Coronary artery (tissue), 2 donors: ENCODE data around the gene LRRC10B.

Experiments
- DNase-seq: peaks from one replicate; pipeline ENCODE4 v3.0.0-alpha.2; 2017; ENCODE audit warnings: low spot score
- H3K27ac ChIP-seq, 2 donors: fragments of 200-600 bp; sonication (generic); one replicate each; pipeline ENCODE4 v1.5.1; 2016 to 2019
- H3K4me3 ChIP-seq: fragments of 200-600 bp; sonication (generic); 2 replicates; pipeline ENCODE4 v1.5.1; 2016; ENCODE audit warnings: mild to moderate bottlenecking, moderate library complexity
- TF ChIP-seq, protein P1 (sequence below): fragments of 200-600 bp; sonication (generic); IDR thresholded peaks from one replicate; pipeline ENCODE4 v1.5.1; 2019; ENCODE audit warnings: antibody characterized with exemption

LRRC10B gene

DNA sequence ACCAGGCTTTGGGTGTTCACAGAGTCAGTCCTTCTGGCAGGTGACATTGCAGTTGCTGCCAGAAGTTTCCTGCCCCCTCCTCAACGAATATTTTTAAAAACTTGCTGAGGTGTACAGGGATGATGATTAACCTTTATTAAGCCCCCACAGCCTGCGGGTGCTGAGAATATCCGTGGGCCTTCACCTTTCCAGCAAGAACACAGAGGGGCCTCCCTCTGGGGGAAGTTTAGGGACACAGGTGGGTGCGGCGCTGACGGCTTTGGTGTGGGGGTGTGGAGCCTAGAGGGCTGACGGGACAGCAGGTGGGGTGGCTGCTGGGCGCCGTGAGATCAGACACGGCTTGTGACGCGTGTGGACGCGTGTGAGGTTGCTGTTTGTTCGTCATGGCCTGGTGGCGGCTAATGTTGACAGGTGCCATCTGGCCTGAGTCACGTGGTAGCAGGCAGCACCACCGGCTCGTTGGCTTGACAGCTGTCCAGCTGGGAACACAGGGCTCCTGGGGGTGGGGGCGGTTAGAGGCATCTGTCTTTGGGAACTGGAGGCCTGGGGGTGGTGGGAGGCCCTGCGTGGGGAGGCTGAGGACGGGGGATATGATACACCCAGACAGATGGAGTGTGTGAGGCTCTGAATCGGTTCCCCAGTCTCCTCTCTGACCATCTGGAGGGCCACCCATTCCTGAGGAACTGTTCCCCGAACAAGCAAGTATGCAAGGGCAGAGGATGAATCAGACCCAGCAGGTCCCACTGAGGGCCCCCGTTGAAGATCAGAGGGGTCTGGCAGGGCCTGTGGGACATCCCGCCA is 12.5 kb upstream of the LRRC10B start:
- TF ChIP-seq, protein P1, sequence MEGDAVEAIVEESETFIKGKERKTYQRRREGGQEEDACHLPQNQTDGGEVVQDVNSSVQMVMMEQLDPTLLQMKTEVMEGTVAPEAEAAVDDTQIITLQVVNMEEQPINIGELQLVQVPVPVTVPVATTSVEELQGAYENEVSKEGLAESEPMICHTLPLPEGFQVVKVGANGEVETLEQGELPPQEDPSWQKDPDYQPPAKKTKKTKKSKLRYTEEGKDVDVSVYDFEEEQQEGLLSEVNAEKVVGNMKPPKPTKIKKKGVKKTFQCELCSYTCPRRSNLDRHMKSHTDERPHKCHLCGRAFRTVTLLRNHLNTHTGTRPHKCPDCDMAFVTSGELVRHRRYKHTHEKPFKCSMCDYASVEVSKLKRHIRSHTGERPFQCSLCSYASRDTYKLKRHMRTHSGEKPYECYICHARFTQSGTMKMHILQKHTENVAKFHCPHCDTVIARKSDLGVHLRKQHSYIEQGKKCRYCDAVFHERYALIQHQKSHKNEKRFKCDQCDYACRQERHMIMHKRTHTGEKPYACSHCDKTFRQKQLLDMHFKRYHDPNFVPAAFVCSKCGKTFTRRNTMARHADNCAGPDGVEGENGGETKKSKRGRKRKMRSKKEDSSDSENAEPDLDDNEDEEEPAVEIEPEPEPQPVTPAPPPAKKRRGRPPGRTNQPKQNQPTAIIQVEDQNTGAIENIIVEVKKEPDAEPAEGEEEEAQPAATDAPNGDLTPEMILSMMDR: no peak
- Histone ChIP-seq H3K27ac (no peak overlapping the region), H3K4me3 (no peak overlapping the region)
- DNase-seq: no peak

GRCh38 chr11:61496602-61497400 is 11.7 kb upstream of the LRRC10B start:
- Histone ChIP-seq H3K27ac (no peak overlapping the region), H3K4me3 (no peak overlapping the region)
- TF ChIP-seq, protein P1: no peak
- DNase-seq: no peak

DNA sequence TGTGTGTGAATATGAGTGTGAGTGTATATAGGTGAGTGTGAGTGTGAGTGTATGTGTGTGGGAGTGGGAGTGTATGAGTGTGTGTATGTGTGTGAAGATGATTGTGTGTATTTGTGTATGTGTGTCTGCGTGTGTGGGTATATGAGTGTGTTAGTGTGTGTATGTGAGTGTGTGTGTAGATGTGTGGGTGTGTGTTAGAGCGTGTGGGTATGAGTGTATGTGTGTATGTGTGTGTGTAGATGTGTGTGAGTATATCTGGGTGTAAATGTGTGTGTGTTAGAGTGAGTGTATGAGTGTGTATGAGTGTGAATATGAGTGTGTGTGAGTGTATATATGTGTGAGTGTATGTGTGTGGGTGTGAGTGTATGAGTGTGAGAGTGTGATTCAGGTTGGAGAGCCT is 11.1 kb upstream of the LRRC10B start:
- TF ChIP-seq, protein P1: no peak

DNA sequence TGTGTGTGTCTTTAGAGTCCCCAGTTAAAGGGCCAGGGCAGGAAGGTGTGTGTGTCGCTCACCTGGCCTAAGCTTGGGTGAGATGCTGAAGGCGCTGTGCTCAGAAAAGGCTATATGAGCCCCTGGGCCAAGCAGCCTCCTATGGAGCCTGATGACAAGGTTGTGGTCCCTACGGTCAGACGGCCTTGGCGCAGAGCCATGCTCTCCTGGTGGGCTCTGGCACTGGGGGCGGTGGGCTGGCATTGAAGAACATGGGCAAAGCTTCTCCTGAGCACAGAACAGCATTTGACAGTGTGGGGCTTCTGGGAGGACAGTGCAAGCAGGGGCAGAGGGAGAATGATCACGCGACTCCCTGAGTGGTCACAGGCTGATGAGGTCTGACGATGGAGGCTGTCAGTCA is 10.7 kb upstream of the LRRC10B start:
- Histone ChIP-seq H3K27ac (no peak overlapping the region), H3K4me3 (no peak overlapping the region)
- TF ChIP-seq, protein P1: no peak
- DNase-seq: no peak

More for the DNA sequence above, 11.1 kb upstream of the LRRC10B start:
- Histone ChIP-seq H3K4me3 (no peak overlapping the region), H3K27ac (no peak overlapping the region)
- DNase-seq: no peak

GRCh38 chr11:61498767-61499341 is 9.7 kb upstream of the LRRC10B start:
- TF ChIP-seq, protein P1: no peak
- Histone ChIP-seq H3K4me3 (no peak overlapping the region), H3K27ac (no peak overlapping the region)
- no peak for DNase-seq

DNA sequence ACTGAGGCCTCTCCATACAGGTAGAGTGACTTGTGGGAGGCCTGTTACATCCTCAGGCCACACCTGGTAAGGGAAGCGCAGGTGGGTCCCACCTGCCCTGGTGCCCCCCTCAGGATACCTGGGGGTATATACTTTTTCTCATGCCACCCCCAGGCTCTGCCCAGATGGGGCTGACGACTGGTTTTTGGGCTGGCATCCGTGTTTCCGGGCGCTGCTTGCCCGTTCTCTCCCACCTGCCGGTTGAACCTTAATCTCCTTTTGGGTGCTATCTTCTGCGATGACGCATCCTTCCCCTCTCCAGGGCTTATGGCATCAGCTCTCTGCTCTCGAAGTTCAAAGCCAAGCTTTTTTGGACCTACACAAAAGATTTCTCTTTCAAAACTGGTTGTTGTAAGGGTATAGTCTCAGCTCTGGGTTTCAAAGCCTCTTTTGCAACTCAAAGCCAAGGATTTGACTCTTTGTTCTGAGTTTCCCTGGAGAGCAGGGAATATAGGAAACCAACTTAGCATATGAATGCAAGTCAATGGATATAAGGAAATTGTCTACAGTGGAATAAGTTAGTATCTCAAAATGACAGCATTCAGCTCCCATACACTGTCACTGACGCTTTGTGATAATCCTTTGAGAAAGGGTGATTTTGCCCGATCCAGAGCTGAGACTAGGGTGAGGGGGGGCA is 8.6 kb upstream of the LRRC10B start:
- DNase-seq: no peak
- Histone ChIP-seq H3K27ac (no peak overlapping the region), H3K4me3 (no peak overlapping the region)
- TF ChIP-seq, protein P1: no peak
